HCT116 (cell line): ENCODE data around the gene ABCC8. TPM values are rescaled to one million over a fixed set of nuclear protein-coding genes. Genes with fewer than 3 reads are reported as not detected.

Experiments used
- ATAC-seq: fragments of 200-7000 bp; cut with Tn5 transposase; 2 replicates; pipeline ENCODE4 v1.9.1; 2020; ENCODE audit warnings: mild to moderate bottlenecking, moderate library complexity
- BruUV-seq: library from RNA; stranded (reverse); fragments of 400-500 nt; replicated peaks from 2 replicates; lab custom pipeline; 2021; lab: Mats Ljungman, UMichigan
- CTCF ChIA-PET: fragments of 300-600 bp; sonication (Branson Sonifier 250); formaldehyde crosslinking; loops from one replicate; lab custom pipeline; 2021; ENCODE audit warnings: antibody characterized with exemption; lab: Charles Lee
- POLR2A ChIA-PET: fragments of 300-600, 350-600 bp; sonication (Branson Sonifier 250); formaldehyde crosslinking; loops from one replicate; lab custom pipeline; 2021; ENCODE audit warnings: antibody characterized with exemption; lab: Charles Lee
- RAD21 ChIA-PET, 2 experiments: fragments of 300-600 bp; sonication (Branson Sonifier 250); formaldehyde crosslinking; loops; one replicate each; lab custom pipeline; 2023; ENCODE audit warnings: low total read pairs in 2 of 2; ENCODE audit not compliant: uncharacterized antibody in 2 of 2, unreplicated experiment in 2 of 2, low non-redundant PET in 1 of 2; lab: Charles Lee
- DNase-seq: peaks from one replicate; pipeline ENCODE4 v3.0.0-alpha.2; 2010; ENCODE audit warnings: low read depth, low spot score
- H2AFZ ChIP-seq: fragments of 200-600 bp; shearing (Covaris generic), sonication (generic); 2 replicates; pipeline ENCODE4 v1.6.1; 2017; ENCODE audit warnings: low read depth, mixed run types, mixed read lengths, antibody characterized with exemption, low read length; ENCODE audit not compliant: poor library complexity, severe bottlenecking
- H3K27ac ChIP-seq: 2 replicates; pipeline ENCODE4 v1.5.1; 2012; ENCODE audit warnings: low read depth, low read length
- H3K27me3 ChIP-seq: fragments of 200-600 bp; sonication (generic); 2 replicates; pipeline ENCODE4 v1.6.1; 2016; ENCODE audit warnings: mixed run types, low read length, mixed read lengths; ENCODE audit not compliant: insufficient read depth
- H3K36me3 ChIP-seq, 2 experiments: fragments of 200-500 bp in 1 of 2; fragments of 200-600 bp in 1 of 2; sonication (Bioruptor generic) in 1 of 2; sonication (generic) in 1 of 2; 2 replicates each; pipeline versions ENCODE4 v1.5.1 to v1.6.1; 2014 to 2016; ENCODE audit warnings: low read length in 2 of 2, inconsistent platforms in 1 of 2, mixed read lengths in 1 of 2, mixed run types in 1 of 2; ENCODE audit not compliant: insufficient read depth in 2 of 2, control insufficient read depth in 1 of 2
- H3K4me1 ChIP-seq, 2 experiments: fragments of 200-600 bp in 1 of 2; sonication (generic) in 1 of 2; 2 replicates each; pipeline versions ENCODE4 v1.5.1 to v1.6.1; 2012 to 2017; ENCODE audit warnings: low read length in 2 of 2, inconsistent platforms in 1 of 2, mild to moderate bottlenecking in 1 of 2, mixed read lengths in 1 of 2, mixed run types in 1 of 2, moderate library complexity in 1 of 2; ENCODE audit not compliant: insufficient read depth in 2 of 2, control insufficient read depth in 1 of 2
- H3K4me2 ChIP-seq: fragments of 200-600 bp; sonication (generic); 2 replicates; pipeline ENCODE4 v1.6.1; 2017; ENCODE audit warnings: mixed run types, low read length, mixed read lengths
- H3K4me3 ChIP-seq, 2 experiments: fragments of 200-600 bp in 1 of 2; sonication (generic) in 1 of 2; replicated peaks in 1 of 2; 2 replicates each; pipeline ENCODE4 v1.5.1; 2011 to 2016; ENCODE audit warnings: low read length in 2 of 2, control low read depth in 1 of 2, low read depth in 1 of 2, mild to moderate bottlenecking in 1 of 2, mixed read lengths in 1 of 2, mixed run types in 1 of 2
- H3K79me2 ChIP-seq: fragments of 200-600 bp; sonication (generic); 2 replicates; pipeline ENCODE4 v1.6.1; 2017; ENCODE audit warnings: mild to moderate bottlenecking, mixed run types, low read length, moderate library complexity, mixed read lengths; ENCODE audit not compliant: insufficient read depth
- H3K9ac ChIP-seq: fragments of 200-600 bp; sonication (generic); 2 replicates; pipeline ENCODE4 v1.6.1; 2016; ENCODE audit warnings: low read length, mixed read lengths
- H3K9me2 ChIP-seq: fragments of 200-600 bp; sonication (generic), shearing (Covaris generic); 2 replicates; pipeline ENCODE4 v1.6.1; 2017; ENCODE audit warnings: mixed run types, mild to moderate bottlenecking, moderate library complexity; ENCODE audit not compliant: insufficient read depth
- H3K9me3 ChIP-seq, 2 experiments: fragments of 200-500 bp in 1 of 2; fragments of 200-600 bp in 1 of 2; sonication (Bioruptor generic) in 1 of 2; sonication (generic) in 1 of 2; 2 replicates each; pipeline ENCODE4 v1.6.1; 2014 to 2017; ENCODE audit warnings: low read length in 2 of 2, mixed read lengths in 2 of 2, inconsistent platforms in 1 of 2, low read depth in 1 of 2, mild to moderate bottlenecking in 1 of 2, mixed run types in 1 of 2, moderate library complexity in 1 of 2; ENCODE audit not compliant: control insufficient read depth in 1 of 2, insufficient read depth in 1 of 2
- H4K20me1 ChIP-seq: fragments of 200-600 bp; sonication (generic), shearing (Covaris generic); 2 replicates; pipeline ENCODE4 v1.6.1; 2017; ENCODE audit warnings: mixed run types, mild to moderate bottlenecking, moderate library complexity; ENCODE audit not compliant: insufficient read depth
- CBX3 ChIP-seq: IDR thresholded peaks from 2 replicates; pipeline ENCODE4 v1.6.1; 2012; ENCODE audit warnings: low read depth
- ELF1 ChIP-seq: IDR thresholded peaks from 2 replicates; pipeline ENCODE4 v1.6.1; 2012; ENCODE audit warnings: low read depth, borderline replicate concordance
- EZH2 ChIP-seq: fragments of 200-600 bp; sonication (generic); IDR thresholded peaks from 2 replicates; pipeline ENCODE4 v1.6.1; 2017; ENCODE audit warnings: antibody characterized with exemption, mixed run types
- EZH2phosphoT487 ChIP-seq: fragments of 200-600 bp; IDR thresholded peaks from 2 replicates; pipeline ENCODE4 v1.6.1; 2018; ENCODE audit warnings: antibody characterized with exemption, borderline replicate concordance
- FOSL1 ChIP-seq: IDR thresholded peaks from 2 replicates; pipeline ENCODE4 v1.6.1; 2012; ENCODE audit warnings: low read depth
- POLR2A ChIP-seq: IDR thresholded peaks from 2 replicates; pipeline ENCODE4 v1.7.0; 2011; ENCODE audit warnings: borderline replicate concordance; ENCODE audit not compliant: insufficient read depth, insufficient read length; ENCODE audit errors: extremely low read depth
- POLR2AphosphoS5 ChIP-seq: IDR thresholded peaks from 2 replicates; pipeline ENCODE4 v1.6.1; 2011; ENCODE audit warnings: mild to moderate bottlenecking, low read depth, low read length, moderate library complexity
- RAD21 ChIP-seq: IDR thresholded peaks from 2 replicates; pipeline ENCODE4 v1.6.1; 2012; ENCODE audit warnings: low read depth, mild to moderate bottlenecking
- SIN3A ChIP-seq: IDR thresholded peaks from 2 replicates; pipeline ENCODE4 v1.6.1; 2012; ENCODE audit warnings: low read depth
- SP1 ChIP-seq: IDR thresholded peaks from 2 replicates; pipeline ENCODE4 v1.6.1; 2012; ENCODE audit warnings: low read depth
- SRF ChIP-seq: IDR thresholded peaks from 2 replicates; pipeline ENCODE4 v1.6.1; 2012; ENCODE audit warnings: low read depth
- TCF7L2 ChIP-seq: IDR thresholded peaks from 2 replicates; pipeline ENCODE4 v1.7.0; 2011; ENCODE audit warnings: borderline replicate concordance, inconsistent platforms; ENCODE audit not compliant: insufficient read depth, insufficient read length; ENCODE audit errors: extremely low read depth
- YY1 ChIP-seq: IDR thresholded peaks from 2 replicates; pipeline ENCODE4 v1.6.1; 2011; ENCODE audit warnings: low read length, low read depth, moderate library complexity, mild to moderate bottlenecking; ENCODE audit not compliant: insufficient replicate concordance; ENCODE audit errors: extremely low read depth
- ZNF274 ChIP-seq: fragments of 200-500 bp; sonication (Bioruptor generic); IDR thresholded peaks from 2 replicates; pipeline ENCODE4 v1.6.1; 2014; ENCODE audit warnings: mild to moderate bottlenecking, low read depth, low read length, inconsistent platforms
- intact Hi-C: fragments of 100-400 bp; cut with micrococcal nuclease; formaldehyde crosslinking; loops from 2 replicates; pipeline ENCODE4 v1.10.0; 2022
- total RNA-seq: library from RNA; stranded (reverse); gene quantifications from one replicate; pipeline ENCODE4 v1.2.1, GENCODE V29; 2021; ENCODE audit not compliant: unreplicated experiment
- TF ChIP-seq, protein P1 (sequence below): IDR thresholded peaks from 2 replicates; pipeline ENCODE4 v1.6.1; 2012
- TF ChIP-seq, protein P2 (sequence below), 3 experiments: fragments of 200-600 bp in 1 of 3; sonication (generic) in 1 of 3; IDR thresholded peaks in 2 of 3; conservative IDR thresholded peaks in 1 of 3; 2 replicates each; pipeline ENCODE4 v1.5.1; 2012 to 2017; ENCODE audit warnings: low read depth in 2 of 3, low read length in 2 of 3, antibody characterized with exemption in 1 of 3, borderline replicate concordance in 1 of 3, control low read depth in 1 of 3, mild to moderate bottlenecking in 1 of 3, mixed read lengths in 1 of 3, mixed run types in 1 of 3, moderate library complexity in 1 of 3; ENCODE audit not compliant: insufficient read depth in 1 of 3

ABCC8 gene
- total RNA-seq, 1 experiment from 2014 or later, result 0.39 TPM

DNA sequence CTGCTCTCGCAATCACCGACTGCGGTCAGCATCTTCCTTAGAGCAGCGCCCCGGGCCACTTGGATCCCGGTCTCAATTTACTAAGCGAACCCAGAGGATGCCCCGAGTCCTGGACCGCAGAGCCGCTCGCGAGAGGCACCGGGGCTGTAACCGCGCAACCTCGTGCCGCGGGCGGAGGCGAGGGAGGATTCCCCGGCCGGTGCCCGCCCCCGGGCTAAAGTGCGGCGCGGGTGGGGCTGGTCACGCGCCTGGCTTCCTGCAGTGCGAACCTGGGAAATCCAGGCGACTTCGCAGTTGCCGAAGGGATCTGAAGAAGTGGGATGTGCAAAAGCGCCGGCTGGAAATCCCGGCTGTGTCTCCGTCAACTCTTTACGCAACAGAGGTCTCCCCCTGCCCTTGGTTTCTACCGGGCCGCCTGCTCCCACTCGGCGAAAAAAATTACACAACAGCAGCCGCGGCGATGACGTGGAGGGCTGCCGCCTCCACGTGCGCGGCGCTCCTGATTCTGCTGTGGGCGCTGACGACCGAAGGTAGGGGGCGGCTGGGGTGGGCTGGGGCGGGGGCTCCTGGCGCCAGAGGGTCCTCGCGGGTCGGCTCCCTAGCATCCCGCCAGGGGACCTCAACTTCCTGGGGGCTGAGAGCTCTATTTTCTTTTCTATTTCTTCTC is 125.0 kb downstream of the ABCC8 start, which contains the start of gene NCR3LG1:
Gene NCR3LG1, plus strand, starts transcription at position 291 of the 667 bp plus-strand sequence. Its CDS starts 170 bp downstream, at position 461.
- peaks cover 6 to 23% of the 10 kb centered on the region in 2 experiments; a peak in 3 of 4 replicates for H3K4me1 ChIP-seq
- H3K4me2 ChIP-seq, result no peak within 1 kb of the TSS
- no peaks in the 10 kb centered on the region for H4K20me1 ChIP-seq
- H2AFZ ChIP-seq, result no peak within 1 kb of the TSS
- H3K27me3 ChIP-seq, result no peaks in the 10 kb centered on the region
- DNase-seq (no peak), ATAC-seq (no peak)
- BruUV-seq, result no TSS peak
- H3K36me3 ChIP-seq, result no peaks in the 10 kb centered on the region
- RAD21 ChIA-PET, result no interaction called here
- intact Hi-C loops, result loop anchor here (10.0 kb wide), 1 partner anchor 117 kb away; no protein-coding TSS in a partner anchor
- H3K4me3 ChIP-seq, result no peak within 1 kb of the TSS
- CTCF ChIA-PET, result no interaction called here
- H3K9ac ChIP-seq, result no peak within 1 kb of the TSS
- H3K9me3 ChIP-seq, result no peaks in the 10 kb centered on the region
- no peaks in the 10 kb centered on the region for H3K9me2 ChIP-seq
- H3K79me2 ChIP-seq, result no peaks in the 10 kb centered on the region
- no peak within 1 kb of the TSS for H3K27ac ChIP-seq
- TF ChIP-seq CBX3 (no peak), ELF1 (no peak), SIN3A (no peak), POLR2A (no peak), ZNF274 (no peak)
- TF ChIP-seq, protein P1, sequence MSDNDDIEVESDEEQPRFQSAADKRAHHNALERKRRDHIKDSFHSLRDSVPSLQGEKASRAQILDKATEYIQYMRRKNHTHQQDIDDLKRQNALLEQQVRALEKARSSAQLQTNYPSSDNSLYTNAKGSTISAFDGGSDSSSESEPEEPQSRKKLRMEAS, result no peak
- POLR2A ChIA-PET, result no interaction called here

DNA sequence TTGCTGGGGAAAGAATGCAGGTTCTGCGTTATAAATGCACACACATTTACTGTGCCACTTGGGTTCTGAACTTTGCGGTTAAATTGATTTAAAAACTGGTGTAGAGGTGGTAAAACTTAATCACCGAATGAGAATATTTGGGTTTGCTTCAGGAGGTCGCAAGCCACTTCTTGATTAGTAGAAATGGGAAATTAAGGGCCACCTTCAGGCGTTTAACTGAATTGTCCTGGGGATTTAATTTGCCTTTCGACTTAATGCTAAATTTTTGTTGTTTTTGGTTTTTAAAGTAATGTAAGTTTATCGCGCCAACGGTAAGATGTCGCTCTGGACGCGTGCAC is 125.5 kb downstream of the ABCC8 start:
- intact Hi-C loops, result loop anchor here (10.0 kb wide), 1 partner anchor 116 kb away; no protein-coding TSS in a partner anchor
- ChIA-PET POLR2A (no interaction called here), RAD21 (no interaction called here), CTCF (no interaction called here)
- H3K27ac ChIP-seq, result no peak overlapping the region
- H3K4me2 ChIP-seq, result no peak overlapping the region
- H3K36me3 ChIP-seq, result no peaks in the 10 kb centered on the region
- peaks cover 6 to 23% of the 10 kb centered on the region in 2 experiments; a peak in 3 of 4 replicates for H3K4me1 ChIP-seq
- no peaks in the 10 kb centered on the region for H3K9me2 ChIP-seq
- H3K4me3 ChIP-seq, result no peak overlapping the region
- H3K79me2 ChIP-seq, result no peaks in the 10 kb centered on the region
- no peak for DNase-seq
- no peaks in the 10 kb centered on the region for H3K9me3 ChIP-seq
- no peak for ATAC-seq
- no peaks in the 10 kb centered on the region for H3K27me3 ChIP-seq
- no peak overlapping the region for H2AFZ ChIP-seq
- no peaks in the 10 kb centered on the region for H4K20me1 ChIP-seq
- BruUV-seq, result no TSS peak
- H3K9ac ChIP-seq, result no peak overlapping the region
- TF ChIP-seq SRF, result no peak
- no peak for TF ChIP-seq YY1
- no peak for TF ChIP-seq TCF7L2
- TF ChIP-seq SP1, result no peak
- no peak for TF ChIP-seq RAD21
- TF ChIP-seq FOSL1, result no peak
- TF ChIP-seq POLR2A, result no peak
- TF ChIP-seq, protein P2, sequence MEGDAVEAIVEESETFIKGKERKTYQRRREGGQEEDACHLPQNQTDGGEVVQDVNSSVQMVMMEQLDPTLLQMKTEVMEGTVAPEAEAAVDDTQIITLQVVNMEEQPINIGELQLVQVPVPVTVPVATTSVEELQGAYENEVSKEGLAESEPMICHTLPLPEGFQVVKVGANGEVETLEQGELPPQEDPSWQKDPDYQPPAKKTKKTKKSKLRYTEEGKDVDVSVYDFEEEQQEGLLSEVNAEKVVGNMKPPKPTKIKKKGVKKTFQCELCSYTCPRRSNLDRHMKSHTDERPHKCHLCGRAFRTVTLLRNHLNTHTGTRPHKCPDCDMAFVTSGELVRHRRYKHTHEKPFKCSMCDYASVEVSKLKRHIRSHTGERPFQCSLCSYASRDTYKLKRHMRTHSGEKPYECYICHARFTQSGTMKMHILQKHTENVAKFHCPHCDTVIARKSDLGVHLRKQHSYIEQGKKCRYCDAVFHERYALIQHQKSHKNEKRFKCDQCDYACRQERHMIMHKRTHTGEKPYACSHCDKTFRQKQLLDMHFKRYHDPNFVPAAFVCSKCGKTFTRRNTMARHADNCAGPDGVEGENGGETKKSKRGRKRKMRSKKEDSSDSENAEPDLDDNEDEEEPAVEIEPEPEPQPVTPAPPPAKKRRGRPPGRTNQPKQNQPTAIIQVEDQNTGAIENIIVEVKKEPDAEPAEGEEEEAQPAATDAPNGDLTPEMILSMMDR (IDR thresholded peaks at IDR 0.05 in 2 of 3, conservative IDR thresholded peaks at IDR 0.05 in 1 of 3; ENCODE audit: borderline replicate concordance in 1 of 3, insufficient read depth in 1 of 3, low read depth in 2 of 3, low read length in 2 of 3), result no peak
- TF ChIP-seq EZH2, result no peak
- TF ChIP-seq, protein P1, result no peak
- no peak for TF ChIP-seq EZH2phosphoT487
- TF ChIP-seq ZNF274, result no peak
- TF ChIP-seq POLR2AphosphoS5, result no peak
- no peak for TF ChIP-seq ELF1
